HEK293T (cell line): ENCODE results near the gene SMOC2.

ENCODE experiments used
- ELF4 ChIP-seq: fragments of 450-650 bp; IDR thresholded peaks from 2 replicates; pipeline ENCODE4 v1.6.1; 2017; ENCODE audit warnings: antibody characterized with exemption
- FOXM1 ChIP-seq: fragments of 450-650 bp; IDR thresholded peaks from 2 replicates; pipeline ENCODE4 v1.6.1; 2017; ENCODE audit warnings: mild to moderate bottlenecking, borderline replicate concordance
- LEF1 ChIP-seq: fragments of 450-650 bp; IDR thresholded peaks from 2 replicates; pipeline ENCODE4 v1.6.1; 2017; ENCODE audit warnings: mild to moderate bottlenecking, borderline replicate concordance
- NFRKB ChIP-seq: fragments of 450-650 bp; IDR thresholded peaks from 2 replicates; pipeline ENCODE4 v1.6.1; 2016; ENCODE audit warnings: mild to moderate bottlenecking, moderate library complexity
- SP1 ChIP-seq: fragments of 450-650 bp; IDR thresholded peaks from 2 replicates; pipeline ENCODE4 v1.6.1; 2017
- SUZ12 ChIP-seq: fragments of 450-650 bp; IDR thresholded peaks from 2 replicates; pipeline ENCODE4 v1.6.1; 2016; ENCODE audit warnings: mild to moderate bottlenecking

DNA sequence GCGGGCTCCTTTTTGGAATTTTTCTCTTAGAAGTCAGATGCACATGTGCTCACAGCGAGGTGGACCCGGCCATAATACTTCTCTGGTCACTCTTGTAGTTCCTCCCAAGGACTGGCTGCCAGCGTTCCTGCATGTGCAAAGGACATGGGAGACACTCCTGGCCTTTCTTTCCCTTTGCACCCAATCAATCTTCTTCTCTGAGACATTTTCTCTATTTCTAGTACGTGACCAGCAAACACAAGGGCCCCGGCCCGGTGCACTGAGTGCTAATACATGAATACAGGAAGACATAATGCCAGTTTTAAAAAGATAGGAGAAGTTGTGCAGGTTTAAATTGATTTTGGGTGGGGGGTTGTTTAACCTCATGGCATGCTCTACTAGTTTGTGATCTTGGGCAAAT, 233.6 kb downstream of the SMOC2 start:
- no peak for TF ChIP-seq FOXM1
- no peak for TF ChIP-seq ELF4
- no peak for TF ChIP-seq SUZ12
- TF ChIP-seq SP1: no peak
- no peak for TF ChIP-seq LEF1
- no peak for TF ChIP-seq NFRKB
